H9 (cell line): Measurements from ENCODE around the gene PPP1R8. TPM values are rescaled to one million over a fixed set of nuclear protein-coding genes. Genes with fewer than 3 reads are reported as not detected.
A peak's percentile ranks its signal among the peaks of the same experiment; 100 is the strongest.

ENCODE experiments used
- DNase-seq: peaks from one replicate; pipeline ENCODE4 v3.0.0-alpha.2; 2017
- H2AFZ ChIP-seq: one replicate; pipeline ENCODE4 v1.6.1; 2013; ENCODE audit warnings: mild to moderate bottlenecking, low read length, control low read depth, moderate library complexity
- H2AK5ac ChIP-seq: 2 replicates; pipeline ENCODE4 v1.6.1; 2013; ENCODE audit warnings: low read length, control low read depth, mixed read lengths; ENCODE audit not compliant: insufficient read length
- H2BK120ac ChIP-seq: one replicate; pipeline ENCODE4 v1.6.1; 2013; ENCODE audit warnings: low read depth, mild to moderate bottlenecking, low read length, control low read depth, inconsistent platforms; ENCODE audit not compliant: poor library complexity, severe bottlenecking
- H2BK12ac ChIP-seq: 2 replicates; pipeline ENCODE4 v1.6.1; 2013; ENCODE audit warnings: low read length, control low read depth, mixed read lengths, low read depth; ENCODE audit not compliant: insufficient read length
- H2BK15ac ChIP-seq: 2 replicates; pipeline ENCODE4 v1.6.1; 2013; ENCODE audit warnings: low read depth, low read length, control low read depth
- H2BK20ac ChIP-seq: one replicate; pipeline ENCODE4 v1.6.1; 2013; ENCODE audit warnings: low read depth, mild to moderate bottlenecking, low read length, control low read depth, inconsistent platforms; ENCODE audit not compliant: poor library complexity, severe bottlenecking
- H2BK5ac ChIP-seq: 2 replicates; pipeline ENCODE4 v1.6.1; 2013; ENCODE audit warnings: low read length, control low read depth, mixed read lengths; ENCODE audit not compliant: insufficient read length
- H3K14ac ChIP-seq: 2 replicates; pipeline ENCODE4 v1.6.1; 2013; ENCODE audit warnings: low read length, control low read depth; ENCODE audit not compliant: insufficient read depth
- H3K18ac ChIP-seq: 2 replicates; pipeline ENCODE4 v1.6.1; 2013; ENCODE audit warnings: low read depth, mild to moderate bottlenecking, mixed read lengths, low read length, control low read depth; ENCODE audit not compliant: insufficient read length
- H3K23ac ChIP-seq: 2 replicates; pipeline ENCODE4 v1.6.1; 2013; ENCODE audit warnings: low read length, control low read depth, mixed read lengths, low read depth; ENCODE audit not compliant: insufficient read length
- H3K23me2 ChIP-seq: 2 replicates; pipeline ENCODE4 v1.6.1; 2013; ENCODE audit warnings: low read depth, mild to moderate bottlenecking, mixed read lengths, low read length, control low read depth; ENCODE audit not compliant: insufficient read length, poor library complexity, severe bottlenecking
- H3K27ac ChIP-seq: 2 replicates; pipeline ENCODE4 v1.5.1; 2013; ENCODE audit warnings: low read length, control low read depth, mixed read lengths, low read depth; ENCODE audit not compliant: insufficient read length
- H3K27me3 ChIP-seq: 2 replicates; pipeline ENCODE4 v1.6.1; 2013; ENCODE audit warnings: low read length, control low read depth, inconsistent platforms; ENCODE audit not compliant: insufficient read depth
- H3K4ac ChIP-seq: 2 replicates; pipeline ENCODE4 v1.6.1; 2013; ENCODE audit warnings: low read depth, mild to moderate bottlenecking, control low read depth, inconsistent platforms, low read length, moderate library complexity
- H3K4me1 ChIP-seq: 2 replicates; pipeline ENCODE4 v1.6.1; 2013; ENCODE audit warnings: low read length, control low read depth, inconsistent platforms; ENCODE audit not compliant: insufficient read depth
- H3K4me2 ChIP-seq: 2 replicates; pipeline ENCODE4 v1.6.1; 2013; ENCODE audit warnings: low read length, control low read depth, mixed read lengths; ENCODE audit not compliant: insufficient read length, insufficient read depth
- H3K56ac ChIP-seq: 2 replicates; pipeline ENCODE4 v1.6.1; 2013; ENCODE audit warnings: low read depth, mild to moderate bottlenecking, mixed read lengths, low read length, control low read depth; ENCODE audit not compliant: insufficient read length
- H3K79me1 ChIP-seq: 2 replicates; pipeline ENCODE4 v1.6.1; 2013; ENCODE audit warnings: low read depth, mild to moderate bottlenecking, moderate library complexity, low read length, control low read depth, inconsistent platforms; ENCODE audit not compliant: insufficient read depth, poor library complexity, severe bottlenecking
- H3K79me2 ChIP-seq: 2 replicates; pipeline ENCODE4 v1.6.1; 2013; ENCODE audit warnings: low read length, control low read depth, inconsistent platforms; ENCODE audit not compliant: insufficient read depth
- H3K9ac ChIP-seq: 2 replicates; pipeline ENCODE4 v1.6.1; 2013; ENCODE audit warnings: low read length, control low read depth, mixed read lengths; ENCODE audit not compliant: insufficient read length; ENCODE audit errors: extremely low read depth
- H3K9me3 ChIP-seq: one replicate; pipeline ENCODE4 v1.6.1; 2013; ENCODE audit warnings: low read depth, low read length, inconsistent platforms; ENCODE audit not compliant: control insufficient read depth
- H3T11ph ChIP-seq: one replicate; pipeline ENCODE4 v1.6.1; 2013; ENCODE audit warnings: mild to moderate bottlenecking, low read length, control low read depth, inconsistent platforms
- H4K20me1 ChIP-seq: one replicate; pipeline ENCODE4 v1.6.1; 2013; ENCODE audit not compliant: control insufficient read depth, insufficient read length, insufficient read depth
- H4K5ac ChIP-seq: 2 replicates; pipeline ENCODE4 v1.6.1; 2013; ENCODE audit warnings: low read depth, mild to moderate bottlenecking, mixed read lengths, low read length, control low read depth; ENCODE audit not compliant: insufficient read length
- H4K8ac ChIP-seq: replicated peaks from 2 replicates; pipeline ENCODE4 v1.6.1; 2013; ENCODE audit warnings: low read length, control low read depth, mixed read lengths, low read depth; ENCODE audit not compliant: insufficient read length
- H4K91ac ChIP-seq: 2 replicates; pipeline ENCODE4 v1.6.1; 2013; ENCODE audit warnings: low read depth, mild to moderate bottlenecking, moderate library complexity, mixed read lengths, low read length, control low read depth; ENCODE audit not compliant: insufficient read length
- H3K27ac Mint-ChIP-seq, 3 experiments: 2 replicates in 2 of 3; 3 replicates in 1 of 3; pipeline ENCODE4 v1.8.0; 2020 to 2021; ENCODE audit warnings: mixed read lengths in 3 of 3, mild to moderate bottlenecking in 1 of 3, moderate library complexity in 1 of 3
- H3K27me3 Mint-ChIP-seq: 2 replicates; pipeline ENCODE4 v1.8.0; 2021; ENCODE audit warnings: low read depth, mild to moderate bottlenecking, moderate library complexity, mixed read lengths
- H3K36me3 Mint-ChIP-seq, 3 experiments: 2 replicates in 2 of 3; 3 replicates in 1 of 3; pipeline ENCODE4 v1.8.0; 2020 to 2021; ENCODE audit warnings: low read depth in 3 of 3, mixed read lengths in 3 of 3; ENCODE audit not compliant: insufficient read depth in 1 of 3
- H3K4me1 Mint-ChIP-seq, 2 experiments: 2 replicates each; pipeline ENCODE4 v1.8.0; 2020; ENCODE audit warnings: mixed read lengths in 2 of 2
- H3K4me3 Mint-ChIP-seq, 2 experiments: 2 replicates in 1 of 2; 3 replicates in 1 of 2; pipeline ENCODE4 v1.8.0; 2020 to 2021; ENCODE audit warnings: mild to moderate bottlenecking in 2 of 2, mixed read lengths in 2 of 2, moderate library complexity in 1 of 2
- H3K9me3 Mint-ChIP-seq, 2 experiments: 2 replicates in 1 of 2; 3 replicates in 1 of 2; pipeline ENCODE4 v1.8.0; 2020; ENCODE audit warnings: mild to moderate bottlenecking in 2 of 2, mixed read lengths in 2 of 2, moderate library complexity in 1 of 2
- whole genome bisulfite sequencing: extraction: QIAGEN DNeasy Blood & Tissue Kit; methylation state at CpG from one replicate; pipeline ENCODE4 v1.1.7; 2013; ENCODE audit warnings: missing lambda C conversion rate, low lambda C conversion rate, mixed read lengths; ENCODE audit not compliant: insufficient read length; ENCODE audit errors: extremely low coverage; 5-methylcytosine and 5-hydroxymethylcytosine counted together
- total RNA-seq: library from RNA; stranded (reverse); gene quantifications from 2 replicates; pipeline ENCODE4 v1.2.1, GENCODE V29; 2021
- TF ChIP-seq, protein P1 (sequence below): fragments of 200-600 bp; sonication (generic); conservative IDR thresholded peaks from 3 replicates; pipeline ENCODE4 v1.8.0; 2021; ENCODE audit warnings: antibody characterized with exemption, mild to moderate bottlenecking

PPP1R8 gene
- total RNA-seq, 1 experiment from 2014 or later: 58.8 TPM

DNA sequence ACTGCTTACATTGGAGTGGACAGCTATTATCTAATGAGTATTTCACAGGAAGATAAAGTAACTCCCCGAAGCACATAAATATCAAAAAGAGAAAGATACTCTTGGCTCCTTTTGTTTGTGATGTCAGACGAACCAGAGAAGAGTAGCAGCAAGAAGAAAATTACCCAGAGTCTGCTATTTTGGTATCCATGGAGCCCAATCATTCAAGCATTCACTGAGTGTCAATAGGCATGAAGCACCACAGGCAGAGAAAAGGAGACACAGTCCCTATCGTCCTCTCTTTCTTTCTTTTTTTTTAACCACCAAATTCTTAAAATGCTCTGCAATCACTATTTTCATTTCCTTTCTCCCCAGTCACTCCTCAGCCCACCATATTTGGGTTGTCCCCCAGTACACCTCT, 63.9 kb downstream of the PPP1R8 start:
- H4K91ac ChIP-seq: no peak overlapping the region
- H3K14ac ChIP-seq: no peak overlapping the region
- no peak overlapping the region for H2BK5ac ChIP-seq
- no peaks in the 10 kb centered on the region for H3K23me2 ChIP-seq
- Mint-ChIP-seq H3K4me3 (no peak overlapping the region), H3K9me3 (no peaks in the 10 kb centered on the region), H3K27ac (peak overlapping the region in 1 of 3 experiments; percentile 8; a peak in 3 of 7 replicates), H3K4me1 (no peaks in the 10 kb centered on the region), H3K36me3 (peaks cover 34 to 81% (median 73%) of the 10 kb centered on the region in 3 experiments; a peak in 6 of 7 replicates), H3K27me3 (no peaks in the 10 kb centered on the region; the same call in 1 of the 2 replicates)
- no CpG with 5 or more reads among the region's 3 CpGs for WGBS
- no peaks in the 10 kb centered on the region for H4K20me1 ChIP-seq
- H2AK5ac ChIP-seq: no peak overlapping the region
- H2AFZ ChIP-seq: no peak overlapping the region
- H2BK20ac ChIP-seq: no peak overlapping the region
- H2BK15ac ChIP-seq: no peak overlapping the region
- H3K9ac ChIP-seq: no peak overlapping the region
- H2BK120ac ChIP-seq: no peak overlapping the region
- no peak overlapping the region for H3K4ac ChIP-seq
- DNase-seq: no peak
- TF ChIP-seq, protein P1, sequence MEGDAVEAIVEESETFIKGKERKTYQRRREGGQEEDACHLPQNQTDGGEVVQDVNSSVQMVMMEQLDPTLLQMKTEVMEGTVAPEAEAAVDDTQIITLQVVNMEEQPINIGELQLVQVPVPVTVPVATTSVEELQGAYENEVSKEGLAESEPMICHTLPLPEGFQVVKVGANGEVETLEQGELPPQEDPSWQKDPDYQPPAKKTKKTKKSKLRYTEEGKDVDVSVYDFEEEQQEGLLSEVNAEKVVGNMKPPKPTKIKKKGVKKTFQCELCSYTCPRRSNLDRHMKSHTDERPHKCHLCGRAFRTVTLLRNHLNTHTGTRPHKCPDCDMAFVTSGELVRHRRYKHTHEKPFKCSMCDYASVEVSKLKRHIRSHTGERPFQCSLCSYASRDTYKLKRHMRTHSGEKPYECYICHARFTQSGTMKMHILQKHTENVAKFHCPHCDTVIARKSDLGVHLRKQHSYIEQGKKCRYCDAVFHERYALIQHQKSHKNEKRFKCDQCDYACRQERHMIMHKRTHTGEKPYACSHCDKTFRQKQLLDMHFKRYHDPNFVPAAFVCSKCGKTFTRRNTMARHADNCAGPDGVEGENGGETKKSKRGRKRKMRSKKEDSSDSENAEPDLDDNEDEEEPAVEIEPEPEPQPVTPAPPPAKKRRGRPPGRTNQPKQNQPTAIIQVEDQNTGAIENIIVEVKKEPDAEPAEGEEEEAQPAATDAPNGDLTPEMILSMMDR: no peak
- H3K56ac ChIP-seq: no peak overlapping the region
- H3K27me3 ChIP-seq: no peaks in the 10 kb centered on the region
- no peaks in the 10 kb centered on the region for H3K79me2 ChIP-seq
- H4K8ac ChIP-seq: no peak overlapping the region
- no peak overlapping the region for H3K4me2 ChIP-seq
- no peak overlapping the region for H3K23ac ChIP-seq
- no peaks in the 10 kb centered on the region for H3K9me3 ChIP-seq
- no peak overlapping the region for H3K27ac ChIP-seq
- no peaks in the 10 kb centered on the region for H3K79me1 ChIP-seq
- no peaks in the 10 kb centered on the region for H3K4me1 ChIP-seq
- H3T11ph ChIP-seq: no peak overlapping the region
- no peak overlapping the region for H3K18ac ChIP-seq
- H4K5ac ChIP-seq: no peak overlapping the region
- H2BK12ac ChIP-seq: no peak overlapping the region

Other genes with a start within 250 kb of the PPP1R8 start
- gene AHDC1, start 226.6 kb upstream of the PPP1R8 start, total RNA-seq: 23.7 and 29.4 TPM in 2 replicates
- 0.15 TPM in 1 of 2 replicates, not detected in the other for gene FGR, start 195.6 kb upstream of the PPP1R8 start, total RNA-seq
- 4.3 and 6.4 TPM in 2 replicates for gene IFI6, start 158.6 kb upstream of the PPP1R8 start, total RNA-seq
- 10.6 and 12.3 TPM in 2 replicates for gene FAM76A, start 104.8 kb upstream of the PPP1R8 start, total RNA-seq
- gene STX12, start 57.6 kb upstream of the PPP1R8 start, total RNA-seq: 9.9 and 10.6 TPM in 2 replicates
- 17.2 and 18.7 TPM in 2 replicates for gene THEMIS2, start 41.8 kb downstream of the PPP1R8 start, total RNA-seq
- 81.4 and 83.5 TPM in 2 replicates for gene RPA2, start 83.8 kb downstream of the PPP1R8 start, total RNA-seq
- 49.5 and 51.3 TPM in 2 replicates for gene SMPDL3B, start 104.2 kb downstream of the PPP1R8 start, total RNA-seq
- gene XKR8, start 129.2 kb downstream of the PPP1R8 start, total RNA-seq: 17.2 and 17.9 TPM in 2 replicates